Activated naive CD8-positive, alpha-beta T cell treated with anti-CD3 and anti-CD28 coated beads, Interleukin-2, amount 10 ng/mL, durations not matched to agents 7 days and 5 days (primary cell): ENCODE data around the gene TNFAIP8L2. TPM values are rescaled to one million over a fixed set of nuclear protein-coding genes. Genes with fewer than 3 reads are reported as not detected.

Experiments used
- ATAC-seq: fragments of 150-1000 bp; cut with Tn5 transposase; one replicate; pipeline ENCODE4 v1.10.0; 2021; ENCODE audit warnings: low read depth, moderate library complexity
- POLR2A ChIA-PET: fragments of 350-600 bp; sonication (Branson Sonifier 250); formaldehyde crosslinking; loops from one replicate; lab custom pipeline; 2021; ENCODE audit warnings: antibody characterized with exemption; lab: Charles Lee
- DNase-seq: peaks from one replicate; pipeline ENCODE4 v3.0.0; 2021
- H3K27ac Mint-ChIP-seq: one replicate; pipeline ENCODE4 v1.8.0; 2022; ENCODE audit warnings: mild to moderate bottlenecking, mixed read lengths
- H3K27me3 Mint-ChIP-seq: one replicate; pipeline ENCODE4 v1.8.0; 2022; ENCODE audit warnings: mild to moderate bottlenecking, moderate library complexity, mixed read lengths
- H3K36me3 Mint-ChIP-seq: one replicate; pipeline ENCODE4 v1.8.0; 2021; ENCODE audit warnings: mild to moderate bottlenecking, mixed read lengths
- H3K4me1 Mint-ChIP-seq: one replicate; pipeline ENCODE4 v1.8.0; 2021; ENCODE audit warnings: mixed read lengths
- H3K4me3 Mint-ChIP-seq: one replicate; pipeline ENCODE4 v1.8.0; 2022; ENCODE audit warnings: mild to moderate bottlenecking, moderate library complexity, mixed read lengths
- H3K9me3 Mint-ChIP-seq: one replicate; pipeline ENCODE4 v1.8.0; 2021; ENCODE audit warnings: mixed read lengths
- total RNA-seq, 2 experiments: library from RNA; stranded (reverse); gene quantifications; one replicate each; pipeline ENCODE4 v1.2.3, GENCODE V29; 2021

Gene TNFAIP8L2
- total RNA-seq, 2 experiments from 2014 or later = 21.2 to 23.7 TPM

DNA sequence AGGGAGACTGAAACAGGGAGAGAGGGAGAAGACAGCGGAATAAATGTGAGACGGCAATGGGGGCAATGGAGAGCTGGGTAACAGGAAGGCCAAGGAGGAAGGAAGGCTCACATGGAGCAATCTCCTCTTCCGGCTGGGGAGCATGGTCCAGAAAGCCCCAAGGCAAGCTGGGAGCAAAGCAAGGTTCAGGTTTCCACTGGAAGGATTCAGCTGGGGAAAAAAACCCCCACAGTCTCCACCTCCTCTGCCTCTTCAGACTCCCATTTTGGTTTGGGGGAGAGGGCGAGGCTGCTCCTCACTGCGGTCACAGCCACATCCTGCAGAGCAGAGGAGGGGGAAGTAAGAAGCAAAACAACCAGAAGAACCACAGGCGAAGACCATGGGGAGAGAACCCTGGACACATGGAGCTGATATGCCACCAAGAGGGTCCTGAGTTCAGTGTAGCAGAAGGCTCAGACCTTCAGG, 650 bp downstream of the TNFAIP8L2 start:
- Mint-ChIP-seq H3K4me3 (peak overlapping the region; percentile 99), H3K36me3 (peaks cover 31% of the 10 kb centered on the region), H3K9me3 (no peaks in the 10 kb centered on the region), H3K27ac (peak overlapping the region; percentile 95), H3K27me3 (no peaks in the 10 kb centered on the region), H3K4me1 (peaks cover 49% of the 10 kb centered on the region)
- POLR2A ChIA-PET = interaction anchor here (0.5 to 3.6 kb wide), 22 partner anchors 9 to 505 kb away, joined by 3 to 28 read pairs (median 4); partner anchors contain the start of genes C1orf56, CDC42SE1, GABPB2 and LYSMD1
- ATAC-seq (peak; percentile 38), DNase-seq (peak; percentile 71)

DNA sequence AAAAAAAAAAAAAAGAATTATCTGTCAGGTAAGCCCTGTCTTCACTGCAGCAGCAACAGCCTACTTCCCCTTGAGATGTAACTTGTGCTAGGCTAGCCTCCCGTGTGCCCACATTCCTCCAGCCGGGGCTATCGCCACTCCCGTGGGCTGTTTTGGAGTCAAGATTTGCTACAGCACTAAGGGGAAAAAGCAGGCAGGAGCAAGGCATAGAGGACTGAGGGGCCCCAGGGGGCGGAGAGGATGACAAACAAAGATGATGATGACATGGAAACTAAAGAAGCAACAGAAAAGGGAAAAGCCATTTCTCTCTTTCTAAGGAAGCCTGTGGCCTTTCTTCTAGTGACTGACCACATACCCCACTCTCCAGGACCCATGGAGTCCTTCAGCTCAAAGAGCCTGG, 1.9 kb downstream of the TNFAIP8L2 start:
- POLR2A ChIA-PET = interaction anchor here (0.6 to 3.6 kb wide), 9 partner anchors 32 to 152 kb away, joined by 3 to 28 read pairs (median 4); partner anchors contain the start of genes CDC42SE1, MINDY1, MLLT11 and VPS72
- no peaks in the 10 kb centered on the region for H3K27me3 Mint-ChIP-seq
- peak overlapping the region; percentile 95 for H3K27ac Mint-ChIP-seq
- H3K4me3 Mint-ChIP-seq = peak overlapping the region; percentile 99
- peaks cover 34% of the 10 kb centered on the region for H3K36me3 Mint-ChIP-seq
- H3K9me3 Mint-ChIP-seq = no peaks in the 10 kb centered on the region
- ATAC-seq (no peak), DNase-seq (no peak)
- H3K4me1 Mint-ChIP-seq = peaks cover 54% of the 10 kb centered on the region

DNA sequence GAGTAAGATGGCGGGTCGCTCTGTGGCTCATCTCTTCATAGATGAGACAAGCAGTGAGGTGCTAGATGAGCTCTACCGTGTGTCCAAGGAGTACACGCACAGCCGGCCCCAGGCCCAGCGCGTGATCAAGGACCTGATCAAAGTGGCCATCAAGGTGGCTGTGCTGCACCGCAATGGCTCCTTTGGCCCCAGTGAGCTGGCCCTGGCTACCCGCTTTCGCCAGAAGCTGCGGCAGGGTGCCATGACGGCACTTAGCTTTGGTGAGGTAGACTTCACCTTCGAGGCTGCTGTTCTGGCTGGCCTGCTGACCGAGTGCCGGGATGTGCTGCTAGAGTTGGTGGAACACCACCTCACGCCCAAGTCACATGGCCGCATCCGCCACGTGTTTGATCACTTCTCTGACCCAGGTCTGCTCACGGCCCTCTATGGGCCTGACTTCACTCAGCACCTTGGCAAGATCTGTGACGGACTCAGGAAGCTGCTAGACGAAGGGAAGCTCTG, 2.4 kb downstream of the TNFAIP8L2 start:
- ATAC-seq (no peak), DNase-seq (no peak)
- no peaks in the 10 kb centered on the region for H3K9me3 Mint-ChIP-seq
- H3K4me1 Mint-ChIP-seq = peaks cover 56% of the 10 kb centered on the region
- H3K27ac Mint-ChIP-seq = peak overlapping the region; percentile 95
- no peaks in the 10 kb centered on the region for H3K27me3 Mint-ChIP-seq
- POLR2A ChIA-PET = interaction anchor here (0.6 to 3.6 kb wide), 2 partner anchors 31 to 97 kb away, joined by 4 to 28 read pairs; partner anchors contain the start of gene VPS72
- H3K4me3 Mint-ChIP-seq = peak overlapping the region; percentile 99
- peaks cover 34% of the 10 kb centered on the region for H3K36me3 Mint-ChIP-seq

DNA sequence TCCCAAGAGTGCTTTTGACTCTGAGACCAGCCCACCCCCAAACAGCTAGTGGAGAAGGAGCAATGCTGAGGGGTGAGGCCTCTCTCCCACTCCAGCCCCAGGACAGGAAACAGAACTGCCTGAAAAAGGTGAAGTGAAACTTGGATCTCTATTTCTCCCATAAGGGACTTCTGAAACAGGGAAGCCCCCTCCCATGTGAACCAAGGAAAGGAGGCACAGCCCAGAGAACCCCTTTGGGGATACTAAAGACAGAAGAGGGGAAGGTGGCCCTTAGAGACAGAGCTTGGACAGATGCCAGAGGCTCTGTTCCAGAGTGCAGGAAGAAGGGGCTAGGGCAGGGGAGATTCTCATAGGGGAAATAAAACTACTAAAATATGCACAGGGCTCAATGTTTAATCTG, 2.9 kb downstream of the TNFAIP8L2 start:
- peak overlapping the region; percentile 89 for H3K27ac Mint-ChIP-seq
- no peaks in the 10 kb centered on the region for H3K9me3 Mint-ChIP-seq
- no peak for ATAC-seq
- peaks cover 38% of the 10 kb centered on the region for H3K36me3 Mint-ChIP-seq
- no peak for DNase-seq
- H3K4me1 Mint-ChIP-seq = peaks cover 60% of the 10 kb centered on the region
- no peaks in the 10 kb centered on the region for H3K27me3 Mint-ChIP-seq
- POLR2A ChIA-PET = interaction anchor here (3.6 kb wide), 1 partner anchor 31 kb away, joined by 28 read pairs; the partner anchor contains the start of gene VPS72
- peak overlapping the region; percentile 59 for H3K4me3 Mint-ChIP-seq

DNA sequence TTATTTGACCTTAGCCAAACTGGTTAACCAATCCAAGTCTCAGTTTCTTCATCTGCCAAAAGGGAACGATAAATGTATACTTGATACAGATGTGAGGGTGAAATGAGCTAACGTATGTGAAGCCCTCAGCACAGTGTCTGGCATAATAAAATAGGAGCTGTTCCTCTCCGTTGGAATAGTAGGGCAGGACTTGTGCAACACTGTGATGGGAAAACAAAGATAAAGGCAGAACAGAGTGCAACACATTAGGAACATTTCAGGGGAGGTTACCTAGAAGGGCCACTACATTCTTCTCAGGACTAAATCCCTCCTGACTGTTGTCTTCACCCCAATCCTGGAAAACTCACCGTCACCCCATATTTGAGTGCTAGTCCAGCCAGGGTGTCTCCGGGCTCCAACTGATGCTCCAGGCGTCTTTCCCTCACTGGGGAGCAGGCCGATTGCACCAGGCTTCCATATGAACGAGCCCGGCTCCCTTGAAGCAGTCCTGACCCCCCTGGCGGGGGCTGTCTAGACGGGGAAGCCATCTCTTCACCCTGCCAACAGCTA, 8.4 kb downstream of the TNFAIP8L2 start:
- Mint-ChIP-seq H3K9me3 (no peaks in the 10 kb centered on the region), H3K4me3 (peak overlapping the region; percentile 95), H3K36me3 (peaks cover 37% of the 10 kb centered on the region), H3K27ac (peak overlapping the region; percentile 92), H3K27me3 (no peaks in the 10 kb centered on the region), H3K4me1 (peaks cover 49% of the 10 kb centered on the region)
- POLR2A ChIA-PET = interaction anchor here (0.6 to 3.8 kb wide), 3 partner anchors 8 to 65 kb away, joined by 8 to 22 read pairs (median 17); partner anchors contain the start of genes TNFAIP8L2 and VPS72
- no peak for DNase-seq
- ATAC-seq = no peak

DNA sequence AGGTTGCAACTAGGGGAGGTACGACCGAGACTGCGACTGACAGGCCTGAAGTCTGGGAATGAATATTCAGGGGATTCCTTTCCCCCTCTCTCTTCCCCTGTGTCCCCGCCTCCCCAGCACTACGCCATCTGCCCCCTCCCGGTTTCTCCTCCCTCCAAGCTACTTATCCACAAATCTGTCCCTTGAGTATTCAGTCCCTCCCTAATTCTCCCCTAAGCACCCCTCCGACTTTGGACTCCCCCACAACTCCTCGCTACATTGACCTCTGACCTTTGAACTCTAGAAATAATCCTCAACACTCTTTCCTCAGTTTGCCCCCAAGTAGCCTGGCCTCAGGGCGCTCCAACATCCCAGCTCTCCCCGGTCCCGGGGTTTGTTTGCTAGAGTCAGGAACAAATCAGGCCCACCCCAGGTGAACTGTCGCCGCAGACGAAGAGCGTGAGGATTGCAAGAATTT, 8.9 kb downstream of the TNFAIP8L2 start:
- Mint-ChIP-seq H3K4me1 (peaks cover 48% of the 10 kb centered on the region), H3K4me3 (peak overlapping the region; percentile 95), H3K27me3 (no peaks in the 10 kb centered on the region), H3K36me3 (peaks cover 34% of the 10 kb centered on the region), H3K27ac (peak overlapping the region; percentile 92), H3K9me3 (no peaks in the 10 kb centered on the region)
- no peak for DNase-seq
- ATAC-seq = no peak
- POLR2A ChIA-PET = interaction anchor here (0.6 to 3.8 kb wide), 4 partner anchors 8 to 65 kb away, joined by 4 to 22 read pairs (median 12); partner anchors contain the start of genes TNFAIP8L2 and VPS72

DNA sequence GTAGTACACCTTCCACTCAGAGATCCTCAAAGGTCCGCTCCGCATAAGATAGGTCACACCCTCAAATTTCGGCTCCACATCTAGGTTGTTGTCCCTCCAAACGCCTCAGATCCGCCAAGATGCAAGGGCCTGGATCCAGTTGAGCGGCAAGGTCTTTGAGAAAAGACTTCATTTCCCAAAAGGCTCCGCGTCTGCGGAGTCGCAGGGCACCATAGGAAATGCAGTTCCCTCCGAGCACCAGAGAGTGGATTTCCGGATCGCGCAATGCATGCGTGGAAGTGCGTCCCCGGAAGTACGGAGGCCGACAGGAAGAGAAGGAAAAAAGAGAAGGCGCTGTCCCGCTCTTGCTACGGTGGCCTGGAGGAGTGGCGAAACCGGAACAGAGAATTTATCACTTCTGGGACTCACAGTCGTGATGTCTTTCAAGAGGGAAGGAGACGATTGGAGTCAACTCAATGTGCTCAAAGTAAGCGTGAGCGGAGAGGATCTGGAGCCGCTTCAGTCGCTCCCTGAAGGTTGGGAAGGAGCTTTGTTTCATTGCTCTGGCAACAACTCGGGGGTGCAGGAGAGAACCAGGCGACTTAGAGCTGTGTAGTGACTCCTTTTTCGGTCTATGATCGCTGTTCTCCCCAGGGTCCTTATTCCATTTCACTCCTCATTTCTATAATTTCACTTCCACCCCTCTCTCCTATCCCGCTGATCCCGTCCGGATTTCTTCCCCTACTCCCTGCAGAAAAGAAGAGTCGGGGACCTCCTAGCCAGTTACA, 9.5 kb downstream of the TNFAIP8L2 start, which contains the start of the genes LYSMD1 and SCNM1:
LYSMD1 (minus strand) TSS at position 165 of the 767 bp plus-strand sequence. CDS start 644 bp downstream, outside the sequence.
SCNM1 (plus strand) TSS at position 407 of the 767 bp plus-strand sequence; CDS start at position 416, 9 bp downstream.
- H3K27ac Mint-ChIP-seq = peak within 1 kb of the TSS; percentile 92
- H3K4me3 Mint-ChIP-seq = peak within 1 kb of the TSS; percentile 95
- no peaks in the 10 kb centered on the region for H3K27me3 Mint-ChIP-seq
- no peaks in the 10 kb centered on the region for H3K9me3 Mint-ChIP-seq
- peak; percentile 96 for ATAC-seq
- peak; percentile 91 for DNase-seq
- peaks cover 31% of the 10 kb centered on the region for H3K36me3 Mint-ChIP-seq
- H3K4me1 Mint-ChIP-seq = peaks cover 46% of the 10 kb centered on the region
- POLR2A ChIA-PET = interaction anchor here (0.7 to 3.8 kb wide), 6 partner anchors 9 to 116 kb away, joined by 3 to 22 read pairs (median 4); partner anchors contain the start of genes TNFAIP8L2, VPS72 and ZNF687

DNA sequence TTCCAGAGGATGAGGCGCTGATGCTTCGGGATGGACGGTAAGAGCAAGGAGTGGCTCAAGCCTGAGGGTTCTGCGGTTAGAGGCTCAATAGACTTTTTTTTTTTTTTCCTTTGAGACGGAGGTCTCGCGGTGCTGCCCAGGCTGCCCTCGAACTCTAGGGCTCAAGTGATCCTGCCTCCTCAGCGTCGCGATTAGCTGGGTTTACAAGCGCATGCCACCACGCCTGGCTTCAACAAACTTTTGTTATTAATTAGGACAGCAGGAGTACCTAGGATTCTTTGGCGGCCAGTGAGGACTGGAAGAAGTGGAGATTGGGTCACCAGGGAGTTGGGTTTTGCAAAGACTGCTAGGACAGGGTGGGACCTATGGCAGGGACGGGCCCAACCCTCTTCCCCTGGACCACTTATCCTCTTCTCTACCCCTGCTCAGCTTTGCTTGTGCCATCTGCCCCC, 10.1 kb downstream of the TNFAIP8L2 start:
- DNase-seq (no peak), ATAC-seq (no peak)
- peak overlapping the region; percentile 92 for H3K27ac Mint-ChIP-seq
- POLR2A ChIA-PET = interaction anchor here (0.7 to 3.8 kb wide), 7 partner anchors 10 to 115 kb away, joined by 3 to 22 read pairs (median 4); partner anchors contain the start of genes TNFAIP8L2, VPS72 and ZNF687
- no peaks in the 10 kb centered on the region for H3K27me3 Mint-ChIP-seq
- H3K4me3 Mint-ChIP-seq = peak overlapping the region; percentile 95
- peaks cover 44% of the 10 kb centered on the region for H3K4me1 Mint-ChIP-seq
- no peaks in the 10 kb centered on the region for H3K9me3 Mint-ChIP-seq
- peaks cover 29% of the 10 kb centered on the region for H3K36me3 Mint-ChIP-seq

DNA sequence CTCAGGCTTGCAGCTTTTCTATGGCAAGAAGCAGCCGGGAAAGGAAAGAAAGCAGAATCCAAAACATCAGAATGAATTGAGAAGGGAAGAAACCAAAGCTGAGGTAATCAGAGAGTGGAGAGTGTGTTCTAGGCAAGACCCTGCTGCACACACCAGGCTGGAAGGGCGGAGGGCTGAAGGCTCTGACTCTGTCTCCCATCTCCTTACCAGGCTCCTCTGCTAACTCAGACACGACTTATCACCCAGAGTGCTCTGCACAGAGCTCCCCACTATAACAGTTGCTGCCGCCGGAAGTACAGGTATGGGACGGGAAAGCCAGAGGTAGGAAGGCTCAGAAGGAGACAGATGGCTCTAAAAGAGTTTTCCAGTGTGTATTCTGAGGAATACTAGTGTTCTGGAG, 10.7 kb downstream of the TNFAIP8L2 start:
- no peak for ATAC-seq
- Mint-ChIP-seq H3K27me3 (no peaks in the 10 kb centered on the region), H3K27ac (peak overlapping the region; percentile 92), H3K36me3 (peaks cover 24% of the 10 kb centered on the region), H3K4me1 (peaks cover 40% of the 10 kb centered on the region), H3K9me3 (no peaks in the 10 kb centered on the region), H3K4me3 (peak overlapping the region; percentile 95)
- DNase-seq = no peak
- POLR2A ChIA-PET = interaction anchor here (0.6 to 3.8 kb wide), 5 partner anchors 10 to 259 kb away, joined by 3 to 22 read pairs (median 5); partner anchors contain the start of genes TNFAIP8L2 and VPS72

DNA sequence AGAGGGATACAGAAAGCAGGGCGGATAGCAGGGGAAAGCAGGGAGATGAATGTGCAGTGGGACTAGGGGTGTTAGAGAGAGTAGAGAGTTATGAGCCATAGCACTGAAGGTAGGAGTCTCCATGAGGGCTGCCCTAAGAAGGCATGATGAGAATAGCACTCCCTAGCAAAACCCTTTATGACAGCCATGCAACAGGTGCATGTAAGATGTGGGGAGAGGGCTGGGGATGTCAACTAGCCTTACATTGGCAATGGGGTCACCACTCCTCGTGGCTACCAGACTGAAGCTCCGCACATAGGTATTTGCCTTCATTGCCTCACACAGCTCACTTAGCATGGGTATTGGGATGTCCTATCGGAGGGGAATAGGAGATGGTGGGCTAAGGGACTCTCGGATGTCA, 14.7 kb downstream of the TNFAIP8L2 start:
- POLR2A ChIA-PET = interaction anchor here (2.2 kb wide), 1 partner anchor 14 kb away, joined by 4 read pairs; the partner anchor contains the start of gene TNFAIP8L2
- ATAC-seq = no peak
- DNase-seq = no peak
- H3K27me3 Mint-ChIP-seq = no peaks in the 10 kb centered on the region
- H3K9me3 Mint-ChIP-seq = no peaks in the 10 kb centered on the region
- H3K36me3 Mint-ChIP-seq = peaks cover 20% of the 10 kb centered on the region
- no peak overlapping the region for H3K27ac Mint-ChIP-seq
- no peak overlapping the region for H3K4me3 Mint-ChIP-seq
- H3K4me1 Mint-ChIP-seq = peaks cover 14% of the 10 kb centered on the region

DNA sequence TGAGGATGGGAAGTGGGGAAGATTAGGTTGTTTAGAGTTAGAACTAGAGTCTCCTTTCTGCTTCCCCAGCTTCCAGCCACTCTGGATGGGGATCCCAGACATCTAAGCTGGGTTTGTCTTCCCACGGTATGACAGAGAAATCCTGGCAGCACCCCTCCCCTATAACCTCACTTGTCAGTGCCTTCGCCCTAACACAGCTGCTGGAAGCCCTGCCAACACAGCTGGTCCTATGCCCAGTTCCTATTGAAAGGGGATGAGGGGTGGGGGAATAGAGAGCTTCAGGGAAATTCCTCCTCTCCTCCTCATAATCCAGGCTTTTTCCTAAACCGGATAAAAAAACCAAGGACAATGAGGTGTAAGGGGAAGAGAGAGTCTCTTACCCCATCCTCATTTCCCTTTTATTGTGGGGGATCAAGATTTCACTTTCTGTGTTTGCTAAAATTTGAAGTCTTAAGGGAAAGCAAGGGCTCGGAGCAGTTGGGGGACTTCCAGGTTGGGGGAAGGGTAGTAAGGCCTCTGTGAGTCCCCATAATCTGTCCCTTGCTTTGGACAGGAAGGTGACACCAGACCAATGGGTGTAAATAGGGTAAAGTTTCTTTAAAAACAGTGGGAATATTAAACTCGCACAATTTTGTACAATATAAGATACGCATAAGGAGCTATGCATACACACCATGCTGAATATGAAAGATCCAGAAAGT, 18.7 kb downstream of the TNFAIP8L2 start:
- Mint-ChIP-seq H3K4me3 (no peak overlapping the region), H3K36me3 (peaks cover 21% of the 10 kb centered on the region), H3K9me3 (no peaks in the 10 kb centered on the region), H3K27me3 (no peaks in the 10 kb centered on the region), H3K4me1 (no peaks in the 10 kb centered on the region), H3K27ac (no peak overlapping the region)
- DNase-seq (no peak), ATAC-seq (no peak)
- POLR2A ChIA-PET = interaction anchor here (3.5 kb wide), 1 partner anchor 14 kb away, joined by 13 read pairs; the partner anchor contains the start of gene VPS72

DNA sequence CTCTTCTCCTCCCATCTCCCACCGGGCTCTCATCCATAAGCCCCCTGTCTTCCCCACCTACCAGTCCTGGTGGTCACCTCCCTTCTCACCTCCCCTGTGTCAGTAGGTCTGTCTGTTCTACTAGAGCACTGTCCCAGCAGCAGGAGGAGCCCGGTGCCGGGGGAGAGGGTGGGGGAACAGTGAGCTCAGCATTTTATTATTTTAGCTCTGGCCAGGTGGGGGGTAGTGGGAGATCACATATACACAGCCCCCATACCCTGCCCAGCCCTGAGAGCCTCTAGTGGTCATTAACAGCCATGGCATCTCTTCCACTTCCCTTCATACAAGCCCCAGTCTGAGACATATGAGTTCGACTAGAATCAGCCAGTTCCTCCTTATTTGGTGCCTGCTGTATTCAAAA, 19.4 kb downstream of the TNFAIP8L2 start, which contains the start of gene TMOD4:
TMOD4 (minus strand) TSS at position 119 of the 400 bp plus-strand sequence. CDS start 1,106 bp downstream, outside the sequence.
- ATAC-seq = peak; percentile 71
- H3K36me3 Mint-ChIP-seq = peaks cover 25% of the 10 kb centered on the region
- H3K27ac Mint-ChIP-seq = no peak within 1 kb of the TSS
- POLR2A ChIA-PET = interaction anchor here (3.5 kb wide), 1 partner anchor 13 kb away, joined by 13 read pairs; the partner anchor contains the start of gene VPS72
- no peaks in the 10 kb centered on the region for H3K27me3 Mint-ChIP-seq
- no peaks in the 10 kb centered on the region for H3K9me3 Mint-ChIP-seq
- H3K4me1 Mint-ChIP-seq = no peaks in the 10 kb centered on the region
- no peak for DNase-seq
- no peak within 1 kb of the TSS for H3K4me3 Mint-ChIP-seq
